PC-9 (cell line): Measurements from ENCODE around the gene SCRT2.

Source experiments
- CTCF ChIP-seq: fragments of 200-600 bp; sonication (generic); conservative IDR thresholded peaks from 2 replicates; pipeline ENCODE4 v1.6.1; 2017; ENCODE audit warnings: mixed run types, antibody characterized with exemption, mild to moderate bottlenecking, moderate library complexity
- EZH2 ChIP-seq: fragments of 200-600 bp; sonication (generic); IDR thresholded peaks from 2 replicates; pipeline ENCODE4 v1.8.0; 2017; ENCODE audit warnings: antibody characterized with exemption, low read depth

- TF ChIP-seq EZH2 (no peak), CTCF (no peak)
Observed at GRCh38 chr20:637559-637958, 38.0 kb downstream of the SCRT2 start.
